ENCODE measurements around the gene HDAC7.
A peak's percentile ranks its signal among the peaks of the same experiment; 100 is the strongest.

Gene HDAC7

DNA sequence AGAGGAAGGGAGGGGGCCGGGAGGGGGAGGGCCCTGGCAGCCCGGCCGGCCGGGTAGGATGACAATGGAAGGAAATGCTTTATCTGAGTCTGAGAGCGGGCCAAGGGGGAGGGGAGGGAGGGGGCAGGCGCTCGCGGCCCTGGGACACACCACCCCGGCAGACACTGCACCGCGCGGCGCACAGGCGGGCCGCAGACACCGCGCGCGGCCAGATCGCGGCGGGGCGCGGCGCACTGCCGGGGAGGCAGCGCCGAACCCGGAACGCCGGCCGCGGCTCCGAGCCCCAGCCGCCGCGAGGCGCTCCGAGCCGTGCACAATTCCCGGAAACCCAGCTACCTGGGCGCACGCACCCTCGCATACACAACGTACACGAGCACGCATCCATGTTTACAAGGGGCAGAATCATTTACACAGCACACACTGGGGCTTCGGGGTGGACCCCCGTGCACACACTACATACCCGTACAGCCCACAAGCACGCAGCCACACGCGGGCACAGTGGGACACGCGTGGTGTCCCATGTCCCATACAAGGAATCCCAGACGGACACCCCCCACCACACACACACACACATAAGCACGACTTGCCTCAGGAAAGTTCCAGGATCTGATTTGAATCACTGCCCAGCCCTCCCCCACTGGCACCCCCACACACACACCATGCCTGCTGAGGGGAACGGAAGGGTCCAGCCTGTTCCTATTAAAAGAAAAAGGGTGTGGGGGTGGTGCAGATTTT is at the start of gene HDAC7:
HDAC7 (minus strand) TSS at position 8 of the 735 bp plus-strand sequence. CDS start 118 bp downstream, outside the sequence.
- Histone ChIP-seq H3K4me1 (ENCODE audit: control insufficient read depth, low read length) (peaks cover 83% of the 10 kb centered on the region), H3K36me3 (ENCODE audit: control insufficient read depth, low read length) (peaks cover 30% of the 10 kb centered on the region), H3F3A (ENCODE audit: control insufficient read depth, insufficient read depth) (peaks cover 17% of the 10 kb centered on the region), H3K9me3 (ENCODE audit: control insufficient read depth, insufficient read depth, low read length) (no peaks in the 10 kb centered on the region), H4K20me1 (ENCODE audit: control insufficient read depth, insufficient read depth, low read depth, low read length) (0 out of 2 replicates have a peak, but pooled peaks cover 2% of the 10 kb centered on the region), H3K27ac (ENCODE audit: low read depth, low read length) (peak within 1 kb of the TSS; percentile 99), H3K4me2 (ENCODE audit: low read length) (peak within 1 kb of the TSS; percentile 94), H3K79me2 (ENCODE audit: control insufficient read depth, low read length) (peaks cover 50% of the 10 kb centered on the region), H3K9me2 (replicated peaks; ENCODE audit: control insufficient read depth, low read length) (no peaks in the 10 kb centered on the region), H3K4me3 (ENCODE audit: low read length) (peak within 1 kb of the TSS; percentile 85), H3K27me3 (ENCODE audit: control insufficient read depth, low read length) (no peaks in the 10 kb centered on the region)
- no peak for TF ChIP-seq EZH2phosphoT487 (IDR thresholded peaks at IDR 0.05; ENCODE audit: borderline replicate concordance, low read length)
- TF ChIP-seq, protein P1, sequence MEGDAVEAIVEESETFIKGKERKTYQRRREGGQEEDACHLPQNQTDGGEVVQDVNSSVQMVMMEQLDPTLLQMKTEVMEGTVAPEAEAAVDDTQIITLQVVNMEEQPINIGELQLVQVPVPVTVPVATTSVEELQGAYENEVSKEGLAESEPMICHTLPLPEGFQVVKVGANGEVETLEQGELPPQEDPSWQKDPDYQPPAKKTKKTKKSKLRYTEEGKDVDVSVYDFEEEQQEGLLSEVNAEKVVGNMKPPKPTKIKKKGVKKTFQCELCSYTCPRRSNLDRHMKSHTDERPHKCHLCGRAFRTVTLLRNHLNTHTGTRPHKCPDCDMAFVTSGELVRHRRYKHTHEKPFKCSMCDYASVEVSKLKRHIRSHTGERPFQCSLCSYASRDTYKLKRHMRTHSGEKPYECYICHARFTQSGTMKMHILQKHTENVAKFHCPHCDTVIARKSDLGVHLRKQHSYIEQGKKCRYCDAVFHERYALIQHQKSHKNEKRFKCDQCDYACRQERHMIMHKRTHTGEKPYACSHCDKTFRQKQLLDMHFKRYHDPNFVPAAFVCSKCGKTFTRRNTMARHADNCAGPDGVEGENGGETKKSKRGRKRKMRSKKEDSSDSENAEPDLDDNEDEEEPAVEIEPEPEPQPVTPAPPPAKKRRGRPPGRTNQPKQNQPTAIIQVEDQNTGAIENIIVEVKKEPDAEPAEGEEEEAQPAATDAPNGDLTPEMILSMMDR (IDR thresholded peaks at IDR 0.05; ENCODE audit: low read depth, low read length, poor library complexity, severe bottlenecking), result no peak

DNA sequence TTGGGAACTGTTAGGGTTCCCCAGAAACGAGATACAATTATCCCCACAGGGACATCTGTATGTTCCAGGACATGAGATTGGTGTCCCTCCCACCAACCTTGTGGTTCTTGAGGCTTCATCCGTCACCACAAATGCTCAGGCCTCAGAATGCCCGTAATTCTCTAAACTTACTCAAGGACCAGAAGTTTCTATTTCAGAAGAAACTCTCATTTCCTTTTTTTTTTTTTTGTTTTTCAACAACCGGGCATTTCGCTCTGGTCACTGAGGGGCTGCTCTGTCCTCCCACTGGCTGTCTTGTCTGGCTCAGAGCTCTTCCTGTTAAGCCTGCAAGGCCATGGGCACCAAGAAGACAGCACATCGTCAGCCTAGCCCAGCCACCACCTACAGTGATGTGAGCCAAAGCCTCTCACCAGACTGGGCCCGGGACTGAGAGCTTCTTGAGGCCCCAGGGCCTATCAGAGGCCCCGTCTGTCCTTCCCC is 48.9 kb upstream of the HDAC7 start:
- no peak overlapping the region for H3K4me3 ChIP-seq (ENCODE audit: low read length)
- H3K4me2 ChIP-seq (ENCODE audit: low read length), result no peak overlapping the region
- H3K4me1 ChIP-seq (ENCODE audit: control insufficient read depth, low read length), result no peaks in the 10 kb centered on the region
- no peaks in the 10 kb centered on the region for H4K20me1 ChIP-seq (ENCODE audit: control insufficient read depth, insufficient read depth, low read depth, low read length)
- no peaks in the 10 kb centered on the region for H3K36me3 ChIP-seq (ENCODE audit: control insufficient read depth, low read length)
- H3K27ac ChIP-seq (ENCODE audit: low read depth, low read length), result no peak overlapping the region
- H3K9me2 ChIP-seq (replicated peaks; ENCODE audit: control insufficient read depth, low read length), result no peaks in the 10 kb centered on the region
- no peaks in the 10 kb centered on the region for H3K79me2 ChIP-seq (ENCODE audit: control insufficient read depth, low read length)
- H3F3A ChIP-seq (ENCODE audit: control insufficient read depth, insufficient read depth), result no peaks in the 10 kb centered on the region
- H3K27me3 ChIP-seq (ENCODE audit: control insufficient read depth, low read length), result no peaks in the 10 kb centered on the region
- no peak for TF ChIP-seq EZH2phosphoT487 (IDR thresholded peaks at IDR 0.05; ENCODE audit: borderline replicate concordance, low read length)
- TF ChIP-seq, protein P1 (IDR thresholded peaks at IDR 0.05; ENCODE audit: low read depth, low read length, poor library complexity, severe bottlenecking), result no peak
- H3K9me3 ChIP-seq (ENCODE audit: control insufficient read depth, insufficient read depth, low read length), result no peaks in the 10 kb centered on the region

DNA sequence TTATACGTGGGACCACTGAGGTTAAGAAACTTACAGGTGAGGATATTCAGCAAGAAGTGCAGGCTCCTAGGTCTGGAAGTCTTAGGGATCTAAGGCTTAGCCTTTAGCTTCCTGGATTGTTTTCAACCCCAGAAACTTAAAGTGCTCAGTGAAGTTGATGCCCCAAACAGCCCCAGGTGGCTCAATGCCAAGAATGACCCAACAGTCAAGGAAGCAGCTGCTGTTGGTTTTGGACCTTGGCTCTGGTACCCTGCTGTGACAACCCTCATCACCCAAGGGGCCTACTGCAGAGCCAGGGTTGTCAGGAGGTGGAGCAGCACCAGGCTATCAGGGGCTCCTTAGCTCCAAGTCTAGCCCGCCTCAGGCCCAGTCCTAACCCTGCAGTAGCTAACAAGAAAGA is 48.3 kb upstream of the HDAC7 start:
- no peak overlapping the region for H3K4me2 ChIP-seq (ENCODE audit: low read length)
- H3F3A ChIP-seq (ENCODE audit: control insufficient read depth, insufficient read depth), result no peaks in the 10 kb centered on the region
- TF ChIP-seq, protein P1 (IDR thresholded peaks at IDR 0.05; ENCODE audit: low read depth, low read length, poor library complexity, severe bottlenecking), result no peak
- TF ChIP-seq EZH2phosphoT487 (IDR thresholded peaks at IDR 0.05; ENCODE audit: borderline replicate concordance, low read length), result no peak
- no peaks in the 10 kb centered on the region for H3K36me3 ChIP-seq (ENCODE audit: control insufficient read depth, low read length)
- H3K27ac ChIP-seq (ENCODE audit: low read depth, low read length), result no peak overlapping the region
- no peak overlapping the region for H3K4me3 ChIP-seq (ENCODE audit: low read length)
- no peaks in the 10 kb centered on the region for H3K9me3 ChIP-seq (ENCODE audit: control insufficient read depth, insufficient read depth, low read length)
- H3K4me1 ChIP-seq (ENCODE audit: control insufficient read depth, low read length), result no peaks in the 10 kb centered on the region
- H3K79me2 ChIP-seq (ENCODE audit: control insufficient read depth, low read length), result no peaks in the 10 kb centered on the region
- no peaks in the 10 kb centered on the region for H3K9me2 ChIP-seq (replicated peaks; ENCODE audit: control insufficient read depth, low read length)
- H3K27me3 ChIP-seq (ENCODE audit: control insufficient read depth, low read length), result no peaks in the 10 kb centered on the region
- H4K20me1 ChIP-seq (ENCODE audit: control insufficient read depth, insufficient read depth, low read depth, low read length), result no peaks in the 10 kb centered on the region
